ENCODE data around the gene SRGAP3.

The SRGAP3 gene

DNA sequence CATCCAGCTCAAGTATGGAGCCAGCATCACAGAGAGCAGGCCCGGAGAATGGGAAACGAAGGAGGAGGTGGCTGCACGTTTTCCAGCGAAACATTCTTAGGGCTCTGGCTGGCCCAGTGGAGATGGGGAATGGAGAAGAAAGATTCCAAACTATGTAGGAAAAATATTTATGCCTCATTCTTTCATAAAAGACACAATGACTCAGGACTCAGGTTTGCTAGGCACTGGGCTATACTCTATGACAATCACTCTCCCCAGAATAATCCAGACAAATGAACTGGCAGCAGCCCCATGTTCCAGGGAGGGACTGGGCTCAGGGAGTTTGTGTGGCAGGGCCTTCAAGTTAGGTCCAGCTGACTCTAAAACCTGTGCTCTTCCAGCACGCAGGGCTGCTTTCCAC lies 175.4 kb downstream of the SRGAP3 start:
- Histone ChIP-seq H3K36me3 (ENCODE audit: insufficient read depth, low read length) (no peaks in the 10 kb centered on the region), H2AFZ (ENCODE audit: low read length) (no peak overlapping the region), H3K27me3 (ENCODE audit: insufficient read depth, low read length) (no peaks in the 10 kb centered on the region; the same call in 1 of the 2 replicates), H3K4me1 (ENCODE audit: insufficient read depth, low read length, severe bottlenecking) (no peaks in the 10 kb centered on the region), H3K79me2 (ENCODE audit: insufficient read depth, low read length) (no peaks in the 10 kb centered on the region), H3K9ac (ENCODE audit: low read length) (no peak overlapping the region), H3K4me2 (ENCODE audit: low read length) (no peak overlapping the region), H4K20me1 (ENCODE audit: insufficient read depth, low read length) (no peaks in the 10 kb centered on the region), H3K9me2 (ENCODE audit: low read depth, low read length) (no peaks in the 10 kb centered on the region), H3K9me3 (ENCODE audit: low read length) (no peaks in the 10 kb centered on the region), H3F3A (ENCODE audit: insufficient read depth, low read length) (no peaks in the 10 kb centered on the region), H3K27ac (ENCODE audit: low read depth, low read length, poor library complexity, severe bottlenecking) (no peak overlapping the region), H3K4me3 (ENCODE audit: low read depth, low read length, poor library complexity, severe bottlenecking) (no peak overlapping the region)
- TF ChIP-seq EZH2 (IDR thresholded peaks at IDR 0.05; ENCODE audit: borderline replicate concordance, low read length): no peak
- TF ChIP-seq, protein P1, sequence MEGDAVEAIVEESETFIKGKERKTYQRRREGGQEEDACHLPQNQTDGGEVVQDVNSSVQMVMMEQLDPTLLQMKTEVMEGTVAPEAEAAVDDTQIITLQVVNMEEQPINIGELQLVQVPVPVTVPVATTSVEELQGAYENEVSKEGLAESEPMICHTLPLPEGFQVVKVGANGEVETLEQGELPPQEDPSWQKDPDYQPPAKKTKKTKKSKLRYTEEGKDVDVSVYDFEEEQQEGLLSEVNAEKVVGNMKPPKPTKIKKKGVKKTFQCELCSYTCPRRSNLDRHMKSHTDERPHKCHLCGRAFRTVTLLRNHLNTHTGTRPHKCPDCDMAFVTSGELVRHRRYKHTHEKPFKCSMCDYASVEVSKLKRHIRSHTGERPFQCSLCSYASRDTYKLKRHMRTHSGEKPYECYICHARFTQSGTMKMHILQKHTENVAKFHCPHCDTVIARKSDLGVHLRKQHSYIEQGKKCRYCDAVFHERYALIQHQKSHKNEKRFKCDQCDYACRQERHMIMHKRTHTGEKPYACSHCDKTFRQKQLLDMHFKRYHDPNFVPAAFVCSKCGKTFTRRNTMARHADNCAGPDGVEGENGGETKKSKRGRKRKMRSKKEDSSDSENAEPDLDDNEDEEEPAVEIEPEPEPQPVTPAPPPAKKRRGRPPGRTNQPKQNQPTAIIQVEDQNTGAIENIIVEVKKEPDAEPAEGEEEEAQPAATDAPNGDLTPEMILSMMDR (IDR thresholded peaks at IDR 0.05; ENCODE audit: low read length): no peak

DNA sequence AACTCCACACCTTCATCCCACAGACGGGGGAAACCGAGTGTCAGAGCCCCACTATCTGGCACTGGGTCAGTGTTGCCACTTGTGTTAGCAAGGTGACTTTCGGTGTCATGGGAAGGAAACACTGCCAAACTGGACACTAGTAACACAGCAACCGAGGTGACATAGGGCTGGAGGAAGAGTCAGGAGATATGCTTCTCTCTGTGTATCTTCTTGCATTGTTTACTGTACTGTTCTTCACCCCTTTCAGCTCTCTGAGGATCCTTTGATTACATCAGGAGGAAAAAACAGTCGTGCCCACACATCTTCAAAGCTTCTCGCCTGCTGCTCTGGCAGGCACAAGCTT lies 176.8 kb downstream of the SRGAP3 start:
- no peaks in the 10 kb centered on the region for H3K4me1 ChIP-seq (ENCODE audit: insufficient read depth, low read length, severe bottlenecking)
- H3F3A ChIP-seq (ENCODE audit: insufficient read depth, low read length): no peaks in the 10 kb centered on the region
- TF ChIP-seq, protein P1 (IDR thresholded peaks at IDR 0.05; ENCODE audit: low read length): no peak
- TF ChIP-seq EZH2 (IDR thresholded peaks at IDR 0.05; ENCODE audit: borderline replicate concordance, low read length): no peak
- H3K79me2 ChIP-seq (ENCODE audit: insufficient read depth, low read length): no peaks in the 10 kb centered on the region
- no peak overlapping the region for H3K4me3 ChIP-seq (ENCODE audit: low read depth, low read length, poor library complexity, severe bottlenecking)
- no peaks in the 10 kb centered on the region for H3K9me2 ChIP-seq (ENCODE audit: low read depth, low read length)
- no peaks in the 10 kb centered on the region for H4K20me1 ChIP-seq (ENCODE audit: insufficient read depth, low read length)
- H3K9ac ChIP-seq (ENCODE audit: low read length): no peak overlapping the region
- no peaks in the 10 kb centered on the region for H3K9me3 ChIP-seq (ENCODE audit: low read length)
- H3K4me2 ChIP-seq (ENCODE audit: low read length): no peak overlapping the region
- no peak overlapping the region for H2AFZ ChIP-seq (ENCODE audit: low read length)
- no peak overlapping the region for H3K27ac ChIP-seq (ENCODE audit: low read depth, low read length, poor library complexity, severe bottlenecking)
- no peaks in the 10 kb centered on the region; the same call in 1 of the 2 replicates for H3K27me3 ChIP-seq (ENCODE audit: insufficient read depth, low read length)
- H3K36me3 ChIP-seq (ENCODE audit: insufficient read depth, low read length): no peaks in the 10 kb centered on the region

DNA sequence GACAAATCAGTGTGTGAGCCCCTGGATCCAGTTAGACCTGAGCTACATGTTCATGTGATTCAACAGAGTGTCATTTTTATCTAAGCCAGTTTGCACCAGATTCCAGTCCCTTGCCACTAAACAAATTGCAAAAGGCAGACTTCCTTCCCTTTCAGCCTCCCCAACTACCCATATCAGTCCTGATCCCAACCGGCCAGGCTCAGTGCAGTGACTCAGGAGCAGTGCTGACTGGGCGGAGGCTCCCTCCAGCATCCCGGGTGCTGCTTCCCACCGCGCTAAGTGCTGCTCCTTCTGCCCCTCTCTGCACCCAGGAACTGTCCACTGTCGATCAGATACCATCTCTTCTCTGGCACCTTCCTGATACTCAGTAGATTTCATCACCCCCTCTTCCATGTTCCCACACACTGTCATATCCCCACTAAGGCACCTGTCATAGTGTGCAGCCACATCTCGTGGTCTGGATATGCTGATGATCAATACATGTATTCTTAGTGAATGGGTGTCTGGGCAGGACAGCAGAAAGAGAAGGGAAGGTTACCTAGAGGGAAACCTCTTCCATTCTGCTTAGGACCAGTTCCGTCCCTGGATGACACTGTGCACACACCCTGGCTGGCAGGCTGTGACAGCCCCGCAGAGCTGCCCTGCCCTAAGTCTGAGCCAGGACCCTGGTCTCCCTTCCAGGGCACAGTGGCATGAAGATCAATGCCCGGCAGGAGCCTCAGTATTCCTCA lies 177.3 kb downstream of the SRGAP3 start:
- no peaks in the 10 kb centered on the region for H4K20me1 ChIP-seq (ENCODE audit: insufficient read depth, low read length)
- H3K27ac ChIP-seq (ENCODE audit: low read depth, low read length, poor library complexity, severe bottlenecking): no peak overlapping the region
- H3K4me1 ChIP-seq (ENCODE audit: insufficient read depth, low read length, severe bottlenecking): no peaks in the 10 kb centered on the region
- H3K27me3 ChIP-seq (ENCODE audit: insufficient read depth, low read length): no peaks in the 10 kb centered on the region
- H3K36me3 ChIP-seq (ENCODE audit: insufficient read depth, low read length): no peaks in the 10 kb centered on the region
- no peak overlapping the region for H3K9ac ChIP-seq (ENCODE audit: low read length)
- no peak overlapping the region for H3K4me2 ChIP-seq (ENCODE audit: low read length)
- H3K9me3 ChIP-seq (ENCODE audit: low read length): no peaks in the 10 kb centered on the region
- H3K79me2 ChIP-seq (ENCODE audit: insufficient read depth, low read length): no peaks in the 10 kb centered on the region
- no peaks in the 10 kb centered on the region for H3K9me2 ChIP-seq (ENCODE audit: low read depth, low read length)
- TF ChIP-seq EZH2 (IDR thresholded peaks at IDR 0.05; ENCODE audit: borderline replicate concordance, low read length): no peak
- TF ChIP-seq, protein P1 (IDR thresholded peaks at IDR 0.05; ENCODE audit: low read length): no peak
- H3K4me3 ChIP-seq (ENCODE audit: low read depth, low read length, poor library complexity, severe bottlenecking): no peak overlapping the region
- no peaks in the 10 kb centered on the region for H3F3A ChIP-seq (ENCODE audit: insufficient read depth, low read length)
- no peak overlapping the region for H2AFZ ChIP-seq (ENCODE audit: low read length)
